ENCODE measurements around the gene ANKRD55.

- peak; percentile 71 for TF ChIP-seq CTCF (IDR thresholded peaks at IDR 0.05)
- TF ChIP-seq EZH2 (IDR thresholded peaks at IDR 0.05): no peak
Observed at GRCh38 chr5:56200971-56201666, 32.0 kb downstream of the ANKRD55 start.

All from neural progenitor cell (in vitro differentiated cells).